SK-N-SH treated with all-trans-retinoic acid at 6 μM for 48 hours (cell line): Measurements from ENCODE around the gene SLC49A3.

Experiments used
- ATAC-seq: fragments of 200-7000 bp; cut with Tn5 transposase; 3 replicates; pipeline ENCODE4 v1.9.1; 2020; ENCODE audit warnings: mild to moderate bottlenecking, moderate library complexity
- ARNTL ChIP-seq: fragments of 450-650 bp; formaldehyde crosslinking; IDR thresholded peaks from 2 replicates; pipeline ENCODE4 v1.5.0; 2020; ENCODE audit warnings: low read depth, mild to moderate bottlenecking, moderate library complexity, borderline replicate concordance
- BACH2 ChIP-seq: fragments of 250-450 bp; sonication (Bioruptor Pico); IDR thresholded peaks from 2 replicates; pipeline ENCODE4 v1.9.0; 2021; ENCODE audit warnings: mild to moderate bottlenecking, borderline replicate concordance
- CSDC2 ChIP-seq: fragments of 250-450 bp; sonication (Bioruptor Pico); IDR thresholded peaks from 2 replicates; pipeline ENCODE4 v1.5.0; 2020; ENCODE audit warnings: mild to moderate bottlenecking, moderate library complexity
- ESRRG ChIP-seq: fragments of 250-450 bp; sonication (Bioruptor Pico); IDR thresholded peaks from 2 replicates; pipeline ENCODE4 v1.6.1; 2021; ENCODE audit warnings: mild to moderate bottlenecking
- GLIS3 ChIP-seq: fragments of 250-450 bp; sonication (Bioruptor Pico); IDR thresholded peaks from 2 replicates; pipeline ENCODE4 v1.5.0; 2020; ENCODE audit warnings: mild to moderate bottlenecking, moderate library complexity
- ISL1 ChIP-seq: fragments of 250-450 bp; sonication (Bioruptor Pico); IDR thresholded peaks from 2 replicates; pipeline ENCODE4 v2.1.2; 2022; ENCODE audit warnings: mild to moderate bottlenecking, moderate library complexity
- OSR1 ChIP-seq: fragments of 250-450 bp; sonication (Bioruptor Pico); IDR thresholded peaks from 2 replicates; pipeline ENCODE4 v1.8.0; 2022; ENCODE audit warnings: moderate library complexity, mild to moderate bottlenecking, inconsistent platforms
- PPARA ChIP-seq: fragments of 250-450 bp; sonication (Bioruptor Pico); IDR thresholded peaks from 2 replicates; pipeline ENCODE4 v1.5.0; 2020; ENCODE audit warnings: mild to moderate bottlenecking, borderline replicate concordance
- RARB ChIP-seq: fragments of 250-450 bp; sonication (Bioruptor Pico); IDR thresholded peaks from 2 replicates; pipeline ENCODE4 v1.8.0; 2021; ENCODE audit warnings: mild to moderate bottlenecking, moderate library complexity
- SNAI2 ChIP-seq: fragments of 250-450 bp; sonication (Bioruptor Pico); IDR thresholded peaks from 2 replicates; pipeline ENCODE4 v1.5.0; 2020; ENCODE audit warnings: mild to moderate bottlenecking, moderate library complexity
- TCF4 ChIP-seq: fragments of 250-450 bp; sonication (Bioruptor Pico); IDR thresholded peaks from 2 replicates; pipeline ENCODE4 v1.8.0; 2021; ENCODE audit warnings: mild to moderate bottlenecking, moderate library complexity, borderline replicate concordance
- TOX ChIP-seq: fragments of 250-450 bp; sonication (Bioruptor Pico); IDR thresholded peaks from 2 replicates; pipeline ENCODE4 v1.8.0; 2021; ENCODE audit warnings: mild to moderate bottlenecking, moderate library complexity, borderline replicate concordance
- ZC3H10 ChIP-seq: fragments of 250-450 bp; sonication (Bioruptor Pico); IDR thresholded peaks from 2 replicates; pipeline ENCODE4 v1.5.1; 2021; ENCODE audit warnings: mild to moderate bottlenecking, moderate library complexity
- ZFP3 ChIP-seq: fragments of 250-450 bp; sonication (Bioruptor Pico); IDR thresholded peaks from 2 replicates; pipeline ENCODE4 v1.5.0; 2020; ENCODE audit warnings: mild to moderate bottlenecking, moderate library complexity
- ZFP30 ChIP-seq: fragments of 450-650 bp; formaldehyde crosslinking; IDR thresholded peaks from 2 replicates; pipeline ENCODE4 v1.5.0; 2022; ENCODE audit warnings: mild to moderate bottlenecking, moderate library complexity
- ZNF565 ChIP-seq: fragments of 450-650 bp; formaldehyde crosslinking; conservative IDR thresholded peaks from 2 replicates; pipeline ENCODE4 v1.5.0; 2020; ENCODE audit warnings: low read depth, mild to moderate bottlenecking, moderate library complexity
- ZNF70 ChIP-seq: fragments of 450-650 bp; formaldehyde crosslinking; IDR thresholded peaks from 2 replicates; pipeline ENCODE4 v1.5.0; 2020; ENCODE audit warnings: mild to moderate bottlenecking, moderate library complexity
- ZNF8 ChIP-seq: fragments of 450-650 bp; formaldehyde crosslinking; IDR thresholded peaks from 2 replicates; pipeline ENCODE4 v1.5.0; 2020; ENCODE audit warnings: mild to moderate bottlenecking, moderate library complexity
- TF ChIP-seq, protein P1 (sequence below): fragments of 250-450 bp; sonication (Bioruptor Pico); IDR thresholded peaks from 2 replicates; pipeline ENCODE4 v1.8.0; 2021; ENCODE audit warnings: low read depth, mild to moderate bottlenecking, moderate library complexity, borderline replicate concordance
- TF ChIP-seq, protein P2 (sequence below): fragments of 250-450 bp; sonication (Bioruptor Pico); IDR thresholded peaks from 2 replicates; pipeline ENCODE4 v1.8.0; 2020; ENCODE audit warnings: mild to moderate bottlenecking, moderate library complexity, borderline replicate concordance
- TF ChIP-seq, protein P3 (sequence below): fragments of 250-450 bp; sonication (Bioruptor Pico); IDR thresholded peaks from 2 replicates; pipeline ENCODE4 v1.5.1; 2021; ENCODE audit warnings: mild to moderate bottlenecking, moderate library complexity
- TF ChIP-seq, protein P4 (sequence below): fragments of 250-450 bp; sonication (Bioruptor Pico); IDR thresholded peaks from 2 replicates; pipeline ENCODE4 v1.5.0; 2020; ENCODE audit warnings: mild to moderate bottlenecking, moderate library complexity

Gene SLC49A3

DNA sequence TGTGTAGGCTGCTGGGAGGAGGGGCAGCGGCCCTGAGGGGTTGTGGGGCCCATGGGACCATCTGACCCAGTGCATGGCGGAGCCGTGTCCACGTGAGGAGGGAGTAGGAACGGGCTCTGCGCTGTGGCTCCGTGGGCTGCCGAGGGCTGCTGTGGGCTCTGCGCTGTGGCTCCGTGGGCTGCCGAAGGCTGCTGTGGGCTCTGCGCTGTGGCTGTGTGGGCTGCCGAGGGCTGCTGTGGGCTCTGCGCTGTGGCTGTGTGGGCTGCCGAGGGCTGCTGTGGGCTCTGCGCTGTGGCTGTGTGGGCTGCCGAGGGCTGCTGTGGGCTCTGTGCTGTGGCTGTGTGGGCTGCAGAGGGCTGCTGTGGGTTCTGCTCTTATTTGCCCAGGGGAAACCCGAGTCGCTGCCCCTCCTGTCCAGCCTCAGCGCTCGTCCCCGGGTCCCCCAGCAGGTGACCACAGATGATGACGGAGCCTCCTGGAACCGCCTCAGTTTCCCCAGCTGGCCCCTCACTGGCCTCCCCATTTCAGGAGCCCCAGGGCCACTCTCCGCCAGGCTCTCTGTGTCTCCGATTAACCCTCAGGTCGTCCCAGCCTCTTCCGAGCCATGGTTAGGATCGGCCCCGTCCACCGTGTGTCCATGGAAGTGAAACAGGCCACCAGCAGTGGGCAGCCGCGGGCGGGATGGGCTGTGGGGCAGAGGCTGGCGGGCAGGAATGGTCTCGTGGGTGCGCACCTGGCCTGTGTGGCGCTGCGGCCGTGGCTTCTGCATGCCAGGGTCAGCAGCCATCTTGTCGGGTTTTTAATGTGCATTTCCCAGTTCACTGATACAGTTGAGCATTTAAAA lies 36.7 kb upstream of the SLC49A3 start:
- ATAC-seq = no peak
- TF ChIP-seq GLIS3 (CRISPR knock-in tag) (no peak), TOX (no peak), ESRRG (CRISPR knock-in tag) (no peak), PPARA (no peak), OSR1 (CRISPR knock-in tag) (no peak), BACH2 (CRISPR knock-in tag) (no peak), ISL1 (CRISPR knock-in tag) (no peak), ZNF8 (CRISPR knock-in tag) (no peak), ZFP3 (CRISPR knock-in tag) (no peak), ZC3H10 (no peak), CSDC2 (CRISPR knock-in tag) (no peak), ARNTL (CRISPR knock-in tag) (no peak), RARB (CRISPR knock-in tag) (no peak), ZNF70 (no peak), ZNF565 (CRISPR knock-in tag) (no peak), ZFP30 (no peak), SNAI2 (no peak)
- TF ChIP-seq, protein P1, sequence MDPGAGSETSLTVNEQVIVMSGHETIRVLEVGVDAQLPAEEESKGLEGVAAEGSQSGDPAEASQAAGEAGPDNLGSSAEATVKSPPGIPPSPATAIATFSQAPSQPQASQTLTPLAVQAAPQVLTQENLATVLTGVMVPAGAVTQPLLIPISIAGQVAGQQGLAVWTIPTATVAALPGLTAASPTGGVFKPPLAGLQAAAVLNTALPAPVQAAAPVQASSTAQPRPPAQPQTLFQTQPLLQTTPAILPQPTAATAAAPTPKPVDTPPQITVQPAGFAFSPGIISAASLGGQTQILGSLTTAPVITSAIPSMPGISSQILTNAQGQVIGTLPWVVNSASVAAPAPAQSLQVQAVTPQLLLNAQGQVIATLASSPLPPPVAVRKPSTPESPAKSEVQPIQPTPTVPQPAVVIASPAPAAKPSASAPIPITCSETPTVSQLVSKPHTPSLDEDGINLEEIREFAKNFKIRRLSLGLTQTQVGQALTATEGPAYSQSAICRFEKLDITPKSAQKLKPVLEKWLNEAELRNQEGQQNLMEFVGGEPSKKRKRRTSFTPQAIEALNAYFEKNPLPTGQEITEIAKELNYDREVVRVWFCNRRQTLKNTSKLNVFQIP (CRISPR knock-in tag) = no peak

DNA sequence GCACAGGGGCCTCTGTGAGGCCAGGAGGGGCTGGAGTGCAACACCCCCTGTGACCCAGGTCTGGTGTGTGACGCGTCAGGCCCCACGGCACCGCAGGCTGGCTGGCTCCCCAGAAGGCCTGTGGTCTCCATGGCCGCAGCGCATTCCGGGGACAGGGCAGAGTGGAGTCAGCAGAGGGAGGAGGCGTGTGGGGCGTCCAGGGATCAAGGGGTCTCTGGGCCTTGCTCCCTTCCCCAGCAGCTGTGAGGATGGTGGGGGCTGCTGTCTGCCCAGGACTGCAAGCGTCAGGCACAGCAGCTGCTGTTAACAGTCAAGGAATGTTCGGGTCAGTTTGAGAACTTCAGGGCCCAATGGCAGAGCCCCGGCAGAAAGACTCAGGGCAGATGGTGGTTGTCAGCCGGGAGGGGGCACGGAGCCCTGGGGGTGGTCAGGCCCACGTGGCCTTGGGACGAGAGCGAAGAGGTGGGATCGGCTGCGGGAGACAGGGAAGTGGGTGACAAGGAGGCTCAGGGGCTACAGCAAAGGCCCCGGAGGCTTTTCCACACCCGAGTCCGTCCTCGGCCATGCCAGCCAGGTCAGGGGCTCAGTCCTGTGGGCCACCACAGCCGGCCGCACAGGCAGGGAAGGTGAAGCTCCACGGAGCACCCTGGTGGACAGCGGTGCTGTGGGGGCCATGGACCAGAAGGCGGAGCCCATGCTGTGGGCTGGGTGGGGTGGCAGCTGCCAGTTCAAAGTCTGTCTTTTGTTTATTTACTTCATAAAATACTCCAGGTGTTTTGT lies 35.0 kb upstream of the SLC49A3 start:
- TF ChIP-seq, protein P2, sequence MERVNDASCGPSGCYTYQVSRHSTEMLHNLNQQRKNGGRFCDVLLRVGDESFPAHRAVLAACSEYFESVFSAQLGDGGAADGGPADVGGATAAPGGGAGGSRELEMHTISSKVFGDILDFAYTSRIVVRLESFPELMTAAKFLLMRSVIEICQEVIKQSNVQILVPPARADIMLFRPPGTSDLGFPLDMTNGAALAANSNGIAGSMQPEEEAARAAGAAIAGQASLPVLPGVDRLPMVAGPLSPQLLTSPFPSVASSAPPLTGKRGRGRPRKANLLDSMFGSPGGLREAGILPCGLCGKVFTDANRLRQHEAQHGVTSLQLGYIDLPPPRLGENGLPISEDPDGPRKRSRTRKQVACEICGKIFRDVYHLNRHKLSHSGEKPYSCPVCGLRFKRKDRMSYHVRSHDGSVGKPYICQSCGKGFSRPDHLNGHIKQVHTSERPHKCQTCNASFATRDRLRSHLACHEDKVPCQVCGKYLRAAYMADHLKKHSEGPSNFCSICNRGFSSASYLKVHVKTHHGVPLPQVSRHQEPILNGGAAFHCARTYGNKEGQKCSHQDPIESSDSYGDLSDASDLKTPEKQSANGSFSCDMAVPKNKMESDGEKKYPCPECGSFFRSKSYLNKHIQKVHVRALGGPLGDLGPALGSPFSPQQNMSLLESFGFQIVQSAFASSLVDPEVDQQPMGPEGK (CRISPR knock-in tag) = no peak
- no peak for TF ChIP-seq ISL1 (CRISPR knock-in tag)
- no peak for TF ChIP-seq ARNTL (CRISPR knock-in tag)
- TF ChIP-seq ESRRG (CRISPR knock-in tag) = no peak
- TF ChIP-seq TOX = no peak
- no peak for TF ChIP-seq OSR1 (CRISPR knock-in tag)
- TF ChIP-seq CSDC2 (CRISPR knock-in tag) = no peak
- TF ChIP-seq ZNF8 (CRISPR knock-in tag) = no peak
- ATAC-seq = no peak

DNA sequence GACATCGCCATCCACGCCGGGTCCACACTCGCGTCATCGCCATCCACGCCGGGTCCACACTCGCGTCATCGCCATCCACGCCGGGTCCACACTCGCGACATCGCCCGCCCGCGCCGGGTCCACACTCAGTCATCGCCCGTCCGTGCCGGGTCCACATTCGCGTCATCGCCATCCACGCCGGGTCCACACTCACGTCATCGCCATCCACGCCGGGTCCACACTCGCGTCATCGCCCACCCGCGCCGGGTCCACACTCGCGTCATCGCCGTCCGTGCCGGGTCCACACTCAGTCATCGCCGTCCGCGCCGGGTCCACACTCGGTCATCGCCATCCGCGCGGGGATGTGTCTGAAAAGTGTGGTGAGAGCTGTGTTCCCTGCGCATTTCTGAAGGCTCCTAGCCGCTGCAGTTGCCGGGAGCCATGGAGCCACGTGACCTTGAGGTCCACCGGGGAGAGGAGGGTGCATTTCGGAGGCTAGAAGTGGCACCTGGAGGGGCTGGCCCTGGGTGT lies 34.0 kb upstream of the SLC49A3 start:
- no peak for ATAC-seq
- TF ChIP-seq, protein P3, sequence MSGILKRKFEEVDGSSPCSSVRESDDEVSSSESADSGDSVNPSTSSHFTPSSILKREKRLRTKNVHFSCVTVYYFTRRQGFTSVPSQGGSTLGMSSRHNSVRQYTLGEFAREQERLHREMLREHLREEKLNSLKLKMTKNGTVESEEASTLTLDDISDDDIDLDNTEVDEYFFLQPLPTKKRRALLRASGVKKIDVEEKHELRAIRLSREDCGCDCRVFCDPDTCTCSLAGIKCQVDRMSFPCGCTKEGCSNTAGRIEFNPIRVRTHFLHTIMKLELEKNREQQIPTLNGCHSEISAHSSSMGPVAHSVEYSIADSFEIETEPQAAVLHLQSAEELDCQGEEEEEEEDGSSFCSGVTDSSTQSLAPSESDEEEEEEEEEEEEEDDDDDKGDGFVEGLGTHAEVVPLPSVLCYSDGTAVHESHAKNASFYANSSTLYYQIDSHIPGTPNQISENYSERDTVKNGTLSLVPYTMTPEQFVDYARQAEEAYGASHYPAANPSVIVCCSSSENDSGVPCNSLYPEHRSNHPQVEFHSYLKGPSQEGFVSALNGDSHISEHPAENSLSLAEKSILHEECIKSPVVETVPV (CRISPR knock-in tag) = no peak
- TF ChIP-seq ARNTL (CRISPR knock-in tag) (no peak), SNAI2 (no peak), TOX (no peak)

DNA sequence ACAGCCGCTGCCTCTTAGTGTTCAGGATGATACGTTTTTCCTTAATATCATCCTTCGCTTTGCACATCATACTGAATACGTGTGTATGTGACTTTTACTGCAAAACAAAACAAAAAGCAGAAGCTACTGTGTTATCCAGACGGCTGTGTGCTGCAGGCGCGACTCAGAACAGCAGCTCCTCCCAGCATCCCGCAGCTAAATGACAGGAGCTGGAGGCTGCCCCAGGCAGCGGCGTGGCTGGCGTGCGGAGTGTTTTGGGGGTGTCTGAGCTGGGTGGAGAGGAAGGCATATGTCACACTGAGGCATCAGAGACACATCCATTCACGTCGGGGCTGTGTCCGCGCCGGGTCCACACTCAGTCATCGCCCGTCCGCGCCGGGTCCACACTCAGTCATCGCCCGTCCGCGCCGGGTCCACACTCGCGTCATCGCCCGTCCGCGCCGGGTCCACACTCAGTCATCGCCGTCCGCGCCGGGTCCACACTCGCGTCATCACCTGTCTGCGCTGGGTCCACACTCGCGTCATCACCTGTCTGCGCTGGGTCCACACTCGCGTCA lies 33.3 kb upstream of the SLC49A3 start:
- ATAC-seq = no peak
- TF ChIP-seq TOX (no peak), TCF4 (CRISPR knock-in tag) (no peak), ESRRG (CRISPR knock-in tag) (no peak), ISL1 (CRISPR knock-in tag) (no peak), ZNF565 (CRISPR knock-in tag) (no peak), ZFP3 (CRISPR knock-in tag) (no peak), ZNF70 (no peak), PPARA (no peak), BACH2 (CRISPR knock-in tag) (no peak)
- TF ChIP-seq, protein P4, sequence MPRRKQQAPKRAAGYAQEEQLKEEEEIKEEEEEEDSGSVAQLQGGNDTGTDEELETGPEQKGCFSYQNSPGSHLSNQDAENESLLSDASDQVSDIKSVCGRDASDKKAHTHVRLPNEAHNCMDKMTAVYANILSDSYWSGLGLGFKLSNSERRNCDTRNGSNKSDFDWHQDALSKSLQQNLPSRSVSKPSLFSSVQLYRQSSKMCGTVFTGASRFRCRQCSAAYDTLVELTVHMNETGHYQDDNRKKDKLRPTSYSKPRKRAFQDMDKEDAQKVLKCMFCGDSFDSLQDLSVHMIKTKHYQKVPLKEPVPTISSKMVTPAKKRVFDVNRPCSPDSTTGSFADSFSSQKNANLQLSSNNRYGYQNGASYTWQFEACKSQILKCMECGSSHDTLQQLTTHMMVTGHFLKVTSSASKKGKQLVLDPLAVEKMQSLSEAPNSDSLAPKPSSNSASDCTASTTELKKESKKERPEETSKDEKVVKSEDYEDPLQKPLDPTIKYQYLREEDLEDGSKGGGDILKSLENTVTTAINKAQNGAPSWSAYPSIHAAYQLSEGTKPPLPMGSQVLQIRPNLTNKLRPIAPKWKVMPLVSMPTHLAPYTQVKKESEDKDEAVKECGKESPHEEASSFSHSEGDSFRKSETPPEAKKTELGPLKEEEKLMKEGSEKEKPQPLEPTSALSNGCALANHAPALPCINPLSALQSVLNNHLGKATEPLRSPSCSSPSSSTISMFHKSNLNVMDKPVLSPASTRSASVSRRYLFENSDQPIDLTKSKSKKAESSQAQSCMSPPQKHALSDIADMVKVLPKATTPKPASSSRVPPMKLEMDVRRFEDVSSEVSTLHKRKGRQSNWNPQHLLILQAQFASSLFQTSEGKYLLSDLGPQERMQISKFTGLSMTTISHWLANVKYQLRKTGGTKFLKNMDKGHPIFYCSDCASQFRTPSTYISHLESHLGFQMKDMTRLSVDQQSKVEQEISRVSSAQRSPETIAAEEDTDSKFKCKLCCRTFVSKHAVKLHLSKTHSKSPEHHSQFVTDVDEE (CRISPR knock-in tag) = no peak
- TF ChIP-seq, protein P1 (CRISPR knock-in tag) = no peak
- TF ChIP-seq, protein P3 (CRISPR knock-in tag) = no peak
